Left ventricle myocardium superior (tissue), 1 donor: ENCODE measurements around the gene NUP133. TPM values are rescaled to one million over a fixed set of nuclear protein-coding genes. Genes with fewer than 3 reads are reported as not detected.
"Not testable (repeated sequence)": the region's sequence is repeated elsewhere in the genome, so short reads cannot be mapped to it uniquely, and the experiment has no call there.

Experiments
- ATAC-seq: fragments of 200-7000 bp; cut with Tn5 transposase; one replicate; pipeline ENCODE4 v1.9.1; 2020; ENCODE audit warnings: mild to moderate bottlenecking, moderate library complexity
- DNase-seq: peaks from one replicate; pipeline ENCODE4 v3.0.0-alpha.2; 2020
- intact Hi-C: fragments of 100-400 bp; cut with micrococcal nuclease; formaldehyde crosslinking; loops from one replicate; pipeline ENCODE4 v1.11.0; 2022
- total RNA-seq: library from RNA; stranded (reverse); fragmentation: NEBNext Ultra II Directional; extraction: Animal tissue kit (Norgen Biotek cat#: 25700); gene quantifications from one replicate; pipeline ENCODE4 v1.2.1, GENCODE V29; 2021
- donor health status: DM: no; HTN: yes; CAD: no; lungs with severe emphysema.

The NUP133 gene
- total RNA-seq, 1 donor from 2014 or later, result 30.6 TPM

DNA sequence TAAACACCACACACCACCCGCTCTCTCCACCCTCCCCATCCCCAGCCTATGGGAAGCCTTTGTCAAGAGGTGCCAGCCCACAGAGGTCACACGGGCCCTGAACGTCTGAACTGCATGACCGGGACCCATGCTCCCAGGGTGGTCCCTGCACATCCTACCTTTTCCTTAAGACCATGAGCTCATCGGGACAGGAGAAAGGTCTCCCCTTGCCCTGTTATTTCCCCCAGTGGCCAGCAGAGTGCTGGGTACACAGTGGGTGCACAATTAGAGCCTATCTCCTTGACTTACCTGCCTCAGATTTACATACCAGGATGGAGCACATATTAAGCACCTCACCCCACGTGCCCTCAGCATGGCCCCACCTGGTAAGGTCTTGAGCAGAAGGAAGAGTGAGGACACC, 105.1 kb downstream of the NUP133 start:
- intact Hi-C loops, result no loop called here
- no peak for ATAC-seq

DNA sequence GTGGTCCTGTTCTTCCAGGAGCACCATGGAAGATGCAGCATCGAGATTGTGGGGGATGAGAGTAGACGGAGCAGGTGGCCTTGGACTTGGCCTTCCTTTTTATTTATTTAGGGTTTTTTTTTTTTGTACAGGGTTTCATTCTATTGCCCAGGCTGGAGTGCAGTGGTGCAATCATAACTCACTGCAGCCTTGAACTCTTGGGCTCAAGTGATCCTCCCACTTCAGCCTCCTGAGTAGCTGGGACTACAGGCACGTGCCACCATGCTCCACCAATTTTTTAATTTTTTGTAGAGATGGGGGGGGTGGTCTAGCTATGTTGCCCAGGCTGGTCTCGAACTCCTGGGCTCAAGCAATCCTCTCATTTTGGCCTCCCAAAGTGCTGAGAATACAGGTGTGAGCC, 105.8 kb downstream of the NUP133 start:
- DNase-seq, intact Hi-C loops, ATAC-seq: not testable (repeated sequence)

More for the DNA sequence above, 105.1 kb downstream of the NUP133 start:
- no peak for DNase-seq

DNA sequence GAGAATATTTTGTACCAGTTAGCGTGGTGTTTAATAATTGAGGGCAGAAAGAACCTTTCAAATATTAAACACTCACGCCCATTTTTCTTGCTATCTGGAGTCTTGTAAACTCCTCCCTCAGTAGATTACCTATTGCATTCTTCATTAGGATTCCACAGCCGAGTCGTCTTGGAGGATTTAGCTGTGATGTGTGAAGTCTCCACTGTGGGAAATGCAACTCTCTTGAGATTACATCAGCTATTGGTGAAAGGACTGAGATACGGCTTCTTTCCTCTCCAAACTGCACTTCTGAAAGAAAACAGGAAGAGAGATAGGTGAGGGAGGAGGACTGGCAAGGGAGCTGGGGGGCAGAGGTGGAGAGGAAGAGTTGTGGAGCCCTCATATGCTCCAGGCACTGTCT, 110.4 kb downstream of the NUP133 start:
- ATAC-seq (no peak), DNase-seq (no peak)
- intact Hi-C loops, result no loop called here

DNA sequence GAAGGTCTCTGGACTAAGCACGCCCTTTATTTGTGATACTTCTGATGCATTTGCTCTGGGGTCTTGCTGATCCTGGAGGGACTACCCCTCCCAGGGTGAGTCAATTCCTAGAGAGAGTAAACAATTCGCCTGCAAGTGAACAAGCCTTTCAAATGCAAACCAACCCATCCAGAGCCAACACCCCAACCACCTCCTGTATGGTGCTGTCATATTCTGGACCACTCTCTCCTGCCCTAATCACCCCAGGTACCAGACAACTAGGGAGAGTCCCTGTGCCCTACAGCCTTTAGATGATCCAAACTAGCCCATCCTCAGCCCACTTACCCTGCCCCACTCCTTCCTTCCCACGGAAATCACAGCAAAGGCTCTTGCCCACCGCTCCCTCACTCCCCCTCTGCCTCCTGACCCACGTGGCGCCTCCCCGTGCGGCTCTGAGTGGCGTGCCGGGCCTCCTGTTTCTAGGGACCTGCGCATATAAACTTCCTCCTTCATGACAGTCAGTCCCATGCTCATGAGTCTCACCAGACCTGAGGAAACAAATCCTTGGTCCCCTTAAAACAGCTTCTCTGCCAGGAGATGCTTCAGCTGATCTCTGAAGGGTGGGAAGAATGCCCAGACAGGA, 111.4 kb downstream of the NUP133 start:
- ATAC-seq (no peak), DNase-seq (no peak)
- intact Hi-C loops, result no loop called here

DNA sequence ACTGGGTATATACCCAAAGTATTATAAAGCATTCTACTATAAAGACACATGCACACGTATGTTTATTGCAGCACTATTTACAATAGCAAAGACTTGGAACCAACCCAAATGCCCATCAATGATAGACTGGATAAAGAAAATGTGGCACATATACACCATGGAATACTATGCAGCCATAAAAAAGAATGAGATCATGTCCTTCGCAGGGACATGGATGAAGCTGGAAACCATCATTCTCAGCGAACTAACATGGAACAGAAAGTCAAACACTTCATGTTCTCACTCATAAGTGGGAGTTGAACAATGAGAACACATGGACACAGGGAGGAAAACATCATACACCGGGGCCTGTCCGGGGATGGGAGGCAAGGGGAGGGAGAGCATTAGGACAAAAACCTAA, 113.6 kb downstream of the NUP133 start:
- intact Hi-C loops, DNase-seq, ATAC-seq: not testable (repeated sequence)

DNA sequence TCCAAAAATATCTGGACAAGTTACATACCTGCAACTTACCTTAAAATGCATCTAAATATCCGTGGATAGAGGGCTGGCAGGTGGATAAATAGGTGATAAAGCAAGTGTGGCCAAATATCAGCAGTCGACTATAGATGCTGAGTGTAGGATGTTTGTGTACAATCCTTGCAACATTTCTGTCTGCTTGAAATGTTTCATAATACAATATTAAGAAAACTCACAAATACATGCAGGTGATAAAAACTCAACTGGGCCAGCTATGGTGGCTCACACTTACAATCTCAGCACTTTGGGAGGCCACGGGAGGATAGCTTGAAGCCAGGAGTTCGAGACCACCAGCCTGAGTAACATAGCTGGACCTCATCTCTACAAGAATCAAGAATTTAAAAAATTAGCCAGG, 115.2 kb downstream of the NUP133 start:
- DNase-seq (no peak), ATAC-seq (no peak)
- intact Hi-C loops, result no loop called here

Other genes starting within 250 kb of the NUP133 start
- 121 TPM for gene RAB4A, start 237.2 kb downstream of the NUP133 start, total RNA-seq
- 2.1 TPM for gene CCSAP, start 165.3 kb downstream of the NUP133 start, total RNA-seq
- gene ACTA1, start 74.2 kb downstream of the NUP133 start, total RNA-seq, result 2,149 TPM
- 11.0 TPM for gene ABCB10, start 50.4 kb upstream of the NUP133 start, total RNA-seq
- gene TAF5L, start 117.8 kb upstream of the NUP133 start, total RNA-seq, result 10.0 TPM
- 2.9 TPM for gene URB2, start 117.9 kb upstream of the NUP133 start, total RNA-seq